ENCODE measurements around the gene CHN1. TPM values are rescaled to one million over a fixed set of nuclear protein-coding genes. Genes with fewer than 3 reads are reported as not detected.

CHN1 gene
- total RNA-seq, 1 donor from 2014 or later = 26.3 TPM

DNA sequence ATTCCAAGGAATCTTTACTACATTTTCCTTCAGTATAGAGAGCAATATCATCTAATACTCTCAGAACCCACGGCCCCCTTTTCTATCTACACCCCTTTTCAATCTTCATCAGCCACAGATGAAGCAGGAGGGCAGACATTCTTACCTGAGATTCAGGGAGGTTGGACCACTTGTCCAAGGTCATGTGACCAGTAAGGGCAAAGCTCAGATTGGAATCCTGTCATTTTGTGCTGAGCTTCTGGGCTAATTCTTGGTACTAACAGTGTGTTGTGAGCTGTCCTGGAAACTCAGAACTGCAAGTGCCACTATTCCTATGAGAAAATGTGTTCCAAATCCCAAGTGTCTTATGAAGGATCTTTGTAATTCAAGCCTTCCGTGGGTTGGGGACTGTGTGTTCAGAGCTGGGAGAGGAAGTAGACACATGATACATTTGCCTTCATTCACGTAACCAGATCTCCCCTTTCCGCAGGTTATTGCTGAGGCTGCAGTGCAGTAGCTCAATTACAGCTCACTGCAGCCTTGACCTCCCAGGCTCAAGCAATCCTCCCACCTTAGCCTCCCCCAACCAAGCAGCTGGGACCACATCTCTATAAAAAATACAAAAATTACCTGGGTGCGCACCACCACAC lies 244.2 kb downstream of the CHN1 start:
- Mint-ChIP-seq H3K4me1 (ENCODE audit: unreplicated experiment) (peaks cover 4% of the 10 kb centered on the region), H3K27me3 (ENCODE audit: unreplicated experiment) (peaks cover 2% of the 10 kb centered on the region), H3K36me3 (ENCODE audit: low read depth, unreplicated experiment) (no peaks in the 10 kb centered on the region), H3K4me3 (ENCODE audit: unreplicated experiment) (no peak overlapping the region), H3K9me3 (ENCODE audit: unreplicated experiment) (no peaks in the 10 kb centered on the region), H3K27ac (ENCODE audit: unreplicated experiment) (no peak overlapping the region)
- no peak for DNase-seq (ENCODE audit: low spot score)
- no peak for TF ChIP-seq CTCF (IDR thresholded peaks at IDR 0.05; ENCODE audit: unreplicated experiment)

DNA sequence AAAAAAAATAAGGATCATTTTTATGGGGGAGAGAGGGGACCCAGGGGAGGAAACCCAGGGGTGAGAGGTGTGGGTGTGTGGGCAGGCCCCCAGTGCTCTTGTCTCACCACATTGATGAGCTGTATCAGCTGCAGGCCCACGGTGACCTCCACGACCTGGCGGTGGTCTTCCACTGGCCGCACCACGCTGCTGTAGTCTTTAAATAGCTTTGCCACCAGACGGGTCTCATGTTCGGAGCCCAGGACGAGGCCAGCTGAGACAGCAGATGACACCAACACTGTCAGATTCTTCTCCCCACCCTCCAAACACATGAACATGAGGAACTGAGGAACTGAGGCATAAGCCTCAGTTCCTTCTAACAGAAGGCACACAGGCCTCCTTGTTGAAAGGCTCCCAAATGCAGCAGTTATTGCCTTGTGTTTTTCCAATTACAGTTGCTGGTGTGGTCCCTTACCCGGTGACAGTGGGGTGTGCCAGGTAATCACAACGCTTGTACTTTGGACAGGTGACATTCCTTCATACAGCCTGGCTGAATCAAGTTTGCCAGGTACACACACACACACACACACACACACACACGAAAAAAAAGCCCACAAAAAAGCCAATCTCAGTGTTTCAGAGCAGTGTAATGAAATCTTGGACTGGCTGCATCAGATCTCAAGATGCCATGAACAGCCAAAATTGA lies 245.7 kb downstream of the CHN1 start:
- no peak for DNase-seq (ENCODE audit: low spot score)
- no peak for TF ChIP-seq CTCF (IDR thresholded peaks at IDR 0.05; ENCODE audit: unreplicated experiment)
- peaks cover 2% of the 10 kb centered on the region for H3K27me3 Mint-ChIP-seq (ENCODE audit: unreplicated experiment)

DNA sequence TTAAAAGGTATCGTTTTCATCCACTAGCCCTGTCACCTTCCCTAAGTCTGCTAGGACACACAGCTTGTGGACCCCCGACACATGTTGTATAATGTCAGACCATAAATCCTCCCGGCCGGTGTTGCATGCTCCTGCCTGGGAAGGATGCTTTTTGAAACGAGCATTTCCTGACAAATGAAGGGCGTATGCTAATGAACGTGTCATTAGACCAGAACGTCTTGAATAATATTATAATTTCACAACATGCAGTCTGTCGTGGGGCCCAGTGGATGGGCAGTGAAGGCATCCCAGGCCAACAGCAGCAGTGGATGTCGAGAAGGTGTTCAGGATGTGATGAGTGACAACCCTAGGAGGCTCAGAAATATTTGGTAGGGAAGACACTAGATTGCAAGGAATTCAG lies 248.4 kb downstream of the CHN1 start:
- H3K9me3 Mint-ChIP-seq (ENCODE audit: unreplicated experiment) = no peaks in the 10 kb centered on the region
- no peak for DNase-seq (ENCODE audit: low spot score)
- H3K36me3 Mint-ChIP-seq (ENCODE audit: low read depth, unreplicated experiment) = no peaks in the 10 kb centered on the region
- peaks cover 2% of the 10 kb centered on the region for H3K27me3 Mint-ChIP-seq (ENCODE audit: unreplicated experiment)
- TF ChIP-seq CTCF (IDR thresholded peaks at IDR 0.05; ENCODE audit: unreplicated experiment) = no peak
- H3K27ac Mint-ChIP-seq (ENCODE audit: unreplicated experiment) = no peak overlapping the region
- peaks cover 4% of the 10 kb centered on the region for H3K4me1 Mint-ChIP-seq (ENCODE audit: unreplicated experiment)
- no peak overlapping the region for H3K4me3 Mint-ChIP-seq (ENCODE audit: unreplicated experiment)

More for the DNA sequence above, 245.7 kb downstream of the CHN1 start:
- H3K4me1 Mint-ChIP-seq (ENCODE audit: unreplicated experiment) = peaks cover 4% of the 10 kb centered on the region
- no peaks in the 10 kb centered on the region for H3K9me3 Mint-ChIP-seq (ENCODE audit: unreplicated experiment)
- no peak overlapping the region for H3K27ac Mint-ChIP-seq (ENCODE audit: unreplicated experiment)
- no peaks in the 10 kb centered on the region for H3K36me3 Mint-ChIP-seq (ENCODE audit: low read depth, unreplicated experiment)
- H3K4me3 Mint-ChIP-seq (ENCODE audit: unreplicated experiment) = no peak overlapping the region

DNA sequence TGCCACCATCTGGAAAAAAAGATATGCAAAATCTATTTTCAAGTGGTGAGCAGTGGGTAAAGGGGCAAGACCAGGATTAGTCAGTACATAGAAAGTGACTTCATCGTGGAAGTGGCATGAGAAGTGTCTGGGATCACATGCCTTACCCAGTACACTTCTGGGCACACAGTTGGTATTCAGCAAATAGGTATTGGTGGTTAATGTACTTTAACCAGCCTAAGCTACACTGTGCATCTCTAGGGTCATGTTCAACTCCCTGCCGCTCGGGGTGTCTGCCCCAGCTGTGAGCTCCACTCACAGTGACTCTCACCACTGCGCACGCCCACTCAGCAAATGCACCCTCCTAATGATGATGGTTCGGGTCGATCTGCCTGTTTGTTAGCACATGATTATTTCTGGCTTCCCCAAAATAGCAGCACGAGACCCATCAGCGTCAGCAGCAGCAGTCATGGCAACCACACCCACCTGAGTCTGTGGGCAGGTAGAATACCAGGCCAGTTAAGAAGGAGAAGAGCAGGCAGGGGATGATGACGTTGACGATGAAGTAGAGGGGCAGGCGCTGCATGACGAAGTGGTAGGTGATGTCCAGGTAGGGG lies 252.0 kb downstream of the CHN1 start:
- no peaks in the 10 kb centered on the region for H3K36me3 Mint-ChIP-seq (ENCODE audit: low read depth, unreplicated experiment)
- peaks cover 4% of the 10 kb centered on the region for H3K27me3 Mint-ChIP-seq (ENCODE audit: unreplicated experiment)
- no peaks in the 10 kb centered on the region for H3K9me3 Mint-ChIP-seq (ENCODE audit: unreplicated experiment)
- no peak overlapping the region for H3K4me3 Mint-ChIP-seq (ENCODE audit: unreplicated experiment)
- no peak overlapping the region for H3K27ac Mint-ChIP-seq (ENCODE audit: unreplicated experiment)
- no peak for TF ChIP-seq CTCF (IDR thresholded peaks at IDR 0.05; ENCODE audit: unreplicated experiment)
- no peak for DNase-seq (ENCODE audit: low spot score)
- no peaks in the 10 kb centered on the region for H3K4me1 Mint-ChIP-seq (ENCODE audit: unreplicated experiment)
